Esophagus (tissue), 2 donors: Measurements from ENCODE around the gene LEKR1. TPM values are rescaled to one million over a fixed set of nuclear protein-coding genes. Genes with fewer than 3 reads are reported as not detected.

ENCODE experiments used
- H3K27ac ChIP-seq, 2 donors: one replicate each; pipeline ENCODE4 v1.5.1; 2013; ENCODE audit warnings: low read depth in 2 of 2, mild to moderate bottlenecking in 2 of 2, inconsistent platforms in 1 of 2, low read length in 1 of 2, moderate library complexity in 1 of 2
- H3K27me3 ChIP-seq, 2 donors: one replicate each; pipeline ENCODE4 v1.6.1; 2013; ENCODE audit warnings: low read length in 2 of 2, control low read depth in 1 of 2, mild to moderate bottlenecking in 1 of 2; ENCODE audit not compliant: insufficient read depth in 2 of 2, control insufficient read depth in 1 of 2
- H3K36me3 ChIP-seq, 2 donors: one replicate each; pipeline ENCODE4 v1.6.1; 2013; ENCODE audit warnings: low read length in 1 of 2; ENCODE audit not compliant: control insufficient read depth in 2 of 2, insufficient read depth in 2 of 2
- H3K4me1 ChIP-seq, 2 donors: one replicate each; pipeline ENCODE4 v1.6.1; 2013; ENCODE audit warnings: low read length in 1 of 2; ENCODE audit not compliant: control insufficient read depth in 2 of 2, insufficient read depth in 2 of 2
- H3K4me3 ChIP-seq, 2 donors: one replicate each; pipeline ENCODE4 v1.5.1; 2013; ENCODE audit warnings: low read length in 2 of 2, mild to moderate bottlenecking in 2 of 2, low read depth in 1 of 2, moderate library complexity in 1 of 2
- H3K9me3 ChIP-seq, 2 donors: one replicate each; pipeline ENCODE4 v1.6.1; 2013; ENCODE audit warnings: mild to moderate bottlenecking in 2 of 2, low read depth in 1 of 2, low read length in 1 of 2, moderate library complexity in 1 of 2; ENCODE audit not compliant: control insufficient read depth in 2 of 2, insufficient read depth in 1 of 2
- WGBS, 2 donors: extraction: QIAGEN DNeasy Blood & Tissue Kit; methylation state at CpG; one replicate each; pipeline ENCODE4 v1.1.7; 2013; 5-methylcytosine and 5-hydroxymethylcytosine counted together
- polyA plus RNA-seq, 2 donors: library from polyadenylated mRNA; stranded (reverse); fragments of 200-250 nt; gene quantifications; one replicate each; pipeline ENCODE4 v1.2.3, GENCODE V29; 2013
- donor health status: healthy with polysubstance abuse.
- donor health status: Bipolar disorder and iron deficiency.

Gene LEKR1
- polyA plus RNA-seq, 2 donors = 0.21 to 0.33 TPM

DNA sequence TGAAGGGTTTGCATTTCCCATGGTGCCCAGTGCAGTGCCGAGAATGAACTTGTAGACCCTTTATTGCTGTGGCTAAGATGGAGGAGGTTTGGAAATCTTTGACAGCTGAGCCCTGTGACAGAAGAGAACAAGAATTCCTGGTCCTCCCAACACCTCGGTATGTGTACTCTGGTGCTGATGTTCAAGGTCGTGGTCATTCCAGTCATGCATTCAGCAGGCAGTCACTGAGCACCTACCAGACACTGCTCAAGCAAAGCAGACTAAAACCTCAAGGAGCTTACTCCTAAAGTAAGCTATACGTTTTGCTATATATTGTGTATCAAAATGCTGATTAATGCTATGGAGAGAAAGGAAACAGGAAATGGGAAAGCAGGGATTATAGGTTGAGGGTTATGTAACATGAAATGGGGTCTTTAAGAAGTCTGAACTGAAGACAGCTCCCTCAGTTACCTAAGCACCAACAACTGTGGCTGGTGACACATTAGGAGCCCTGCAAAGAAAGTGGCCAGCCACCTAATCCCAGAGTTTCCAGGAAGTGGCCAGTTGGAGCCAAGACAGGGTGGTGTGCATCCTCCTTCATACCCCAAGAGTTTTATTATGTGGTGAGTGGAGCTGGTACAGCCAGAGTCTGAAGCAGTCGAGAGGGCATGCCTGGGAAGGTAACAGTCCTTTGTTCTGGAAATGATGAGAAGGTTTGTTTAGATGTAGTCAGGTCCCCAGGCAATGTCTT is 268.8 kb downstream of the LEKR1 start:
- no peak overlapping the region for H3K27ac ChIP-seq
- H3K4me3 ChIP-seq = no peak overlapping the region
- WGBS, 2 donors = 79 to 84% methylated on average over 5 of the region's 5 CpGs
- H3K27me3 ChIP-seq = no peaks in the 10 kb centered on the region
- no peaks in the 10 kb centered on the region for H3K9me3 ChIP-seq
- peaks cover 0 to 4% of the 10 kb centered on the region in 2 donors for H3K4me1 ChIP-seq
- H3K36me3 ChIP-seq = no peaks in the 10 kb centered on the region

Other genes starting within 250 kb of the LEKR1 start
- 10 to 100 TPM; 22.6 to 33.8 TPM for gene TIPARP, start 151.8 kb upstream of the LEKR1 start, polyA plus RNA-seq